CD4-positive, alpha-beta T cell treated with Interleukin-6 for 4 hours (primary cell): ENCODE measurements around the gene ATAD3A.
"Not testable (repeated sequence)": the region's sequence is repeated elsewhere in the genome, so short reads cannot be mapped to it uniquely, and the experiment has no call there.

Experiments used
- DNase-seq: peaks from one replicate; pipeline ENCODE4 v3.0.0-alpha.2; 2020; ENCODE audit warnings: mixed read lengths

The ATAD3A gene

DNA sequence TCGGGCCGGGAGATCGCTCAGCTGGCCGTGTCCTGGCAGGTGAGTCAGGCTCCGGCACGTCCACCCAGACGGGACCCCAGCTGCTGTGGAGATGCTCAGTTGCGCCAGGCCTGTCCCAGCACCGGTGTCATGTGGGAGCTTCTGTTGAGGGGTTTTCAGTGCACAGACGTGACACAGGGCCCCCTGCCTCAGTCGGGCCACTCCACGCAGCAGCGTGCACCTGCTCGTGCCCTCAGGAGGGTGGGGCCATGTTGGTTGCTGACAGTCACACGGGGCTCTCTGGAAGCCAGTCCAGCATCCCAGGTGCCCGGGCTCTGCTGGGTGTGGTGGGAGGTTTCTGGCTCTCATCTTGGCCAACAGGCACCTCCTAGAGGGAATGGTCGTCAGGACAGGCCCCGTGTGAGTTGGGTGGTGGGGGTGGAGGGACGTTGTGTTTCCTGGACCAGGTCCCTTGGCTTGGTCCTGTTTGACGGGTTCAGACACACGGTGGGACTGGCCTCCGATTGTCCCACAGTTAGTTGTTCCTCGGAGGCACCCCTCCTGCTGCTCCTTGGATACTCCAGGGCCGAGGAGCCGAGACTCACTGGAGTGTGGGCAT, 21.2 kb upstream of the ATAD3A start:
- DNase-seq, result no peak

DNA sequence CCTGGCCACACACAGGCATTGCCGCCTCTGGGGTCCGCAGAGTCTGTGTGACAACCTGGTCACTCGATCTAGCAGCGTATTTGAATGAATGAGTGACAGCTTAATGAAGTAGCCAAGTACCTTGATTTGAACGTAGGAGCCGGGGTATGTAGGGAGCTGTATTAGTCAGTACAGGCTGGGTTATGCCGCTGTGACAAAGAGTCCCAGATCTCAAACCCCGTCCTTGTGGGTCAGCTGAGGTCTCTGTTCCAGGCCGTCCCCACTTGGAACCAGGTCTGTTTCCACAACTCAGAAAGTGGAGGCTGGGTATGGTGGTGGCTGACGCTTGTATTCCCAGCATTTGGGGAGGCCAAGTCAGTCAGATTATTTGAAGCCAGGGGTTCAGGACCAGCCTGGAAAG, 20.4 kb upstream of the ATAD3A start:
- no peak for DNase-seq

DNA sequence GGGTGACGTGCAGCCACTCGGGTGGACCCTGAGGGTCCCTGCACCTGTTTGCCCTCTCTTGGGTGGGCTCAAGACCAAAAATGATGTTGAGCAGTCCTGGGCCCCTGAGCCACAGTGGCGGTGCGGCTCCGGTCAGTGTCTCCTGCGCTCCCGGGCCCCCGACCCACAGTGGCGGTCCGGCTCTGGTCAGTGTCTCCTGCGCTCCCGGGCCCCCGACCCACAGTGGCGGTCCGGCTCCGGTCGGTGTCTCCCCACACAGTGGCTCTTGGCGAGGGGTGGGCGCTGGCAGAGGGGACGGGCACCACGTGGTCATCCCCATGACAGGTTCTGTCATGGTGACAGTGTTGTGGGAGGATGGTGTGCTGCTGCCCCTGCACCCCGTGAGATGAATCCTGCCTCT, 17.7 kb upstream of the ATAD3A start:
- not testable (repeated sequence) for DNase-seq

GRCh38 chr1:1495461-1495975, 16.4 kb upstream of the ATAD3A start:
- not testable (repeated sequence) for DNase-seq

- peak; percentile 69 for DNase-seq
Measured at GRCh38 chr1:1504777-1505365, 7.1 kb upstream of the ATAD3A start.

DNA sequence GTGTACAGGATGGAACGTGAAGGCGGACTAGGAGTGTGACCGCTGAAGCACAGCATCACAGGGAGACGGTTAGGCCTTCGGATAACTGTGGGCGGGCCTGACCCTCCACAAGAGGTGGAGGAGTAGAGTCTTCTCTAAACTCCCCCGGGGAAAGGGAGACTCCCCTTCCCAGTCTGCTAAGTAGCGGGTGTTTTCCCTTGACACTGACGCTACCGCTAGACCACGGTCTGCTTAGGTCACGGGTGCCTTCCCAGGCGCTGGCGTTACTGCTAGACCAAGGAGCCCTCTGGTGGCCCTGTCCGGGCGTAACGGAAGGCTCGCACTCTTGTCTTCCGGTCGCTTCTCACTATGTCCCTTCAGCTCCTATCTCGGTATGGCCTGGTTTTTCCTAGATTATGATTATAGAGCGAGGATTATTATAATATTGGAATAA, 6.6 kb upstream of the ATAD3A start:
- DNase-seq, result not testable (repeated sequence)

DNA sequence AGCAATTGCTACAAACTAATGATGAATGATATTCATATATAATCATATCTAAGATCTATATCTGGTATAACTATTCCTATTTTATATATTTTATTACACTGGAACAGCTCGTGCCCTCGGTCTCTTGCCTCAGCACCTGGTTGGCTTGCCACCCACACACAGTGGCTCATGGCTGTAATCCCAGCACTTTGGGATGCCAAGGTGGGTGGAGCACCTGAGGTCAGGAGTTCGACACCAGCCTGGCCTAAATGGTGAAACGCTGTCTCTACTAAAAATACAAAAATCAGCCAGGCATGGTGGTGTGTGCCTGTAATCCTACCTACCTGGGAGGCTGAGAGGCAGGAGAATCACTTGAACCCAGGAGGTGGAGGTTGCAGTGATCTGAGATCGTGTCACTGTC, 6.2 kb upstream of the ATAD3A start:
- not testable (repeated sequence) for DNase-seq

GRCh38 chr1:1507305-1507704, 4.7 kb upstream of the ATAD3A start:
- no peak for DNase-seq

DNA sequence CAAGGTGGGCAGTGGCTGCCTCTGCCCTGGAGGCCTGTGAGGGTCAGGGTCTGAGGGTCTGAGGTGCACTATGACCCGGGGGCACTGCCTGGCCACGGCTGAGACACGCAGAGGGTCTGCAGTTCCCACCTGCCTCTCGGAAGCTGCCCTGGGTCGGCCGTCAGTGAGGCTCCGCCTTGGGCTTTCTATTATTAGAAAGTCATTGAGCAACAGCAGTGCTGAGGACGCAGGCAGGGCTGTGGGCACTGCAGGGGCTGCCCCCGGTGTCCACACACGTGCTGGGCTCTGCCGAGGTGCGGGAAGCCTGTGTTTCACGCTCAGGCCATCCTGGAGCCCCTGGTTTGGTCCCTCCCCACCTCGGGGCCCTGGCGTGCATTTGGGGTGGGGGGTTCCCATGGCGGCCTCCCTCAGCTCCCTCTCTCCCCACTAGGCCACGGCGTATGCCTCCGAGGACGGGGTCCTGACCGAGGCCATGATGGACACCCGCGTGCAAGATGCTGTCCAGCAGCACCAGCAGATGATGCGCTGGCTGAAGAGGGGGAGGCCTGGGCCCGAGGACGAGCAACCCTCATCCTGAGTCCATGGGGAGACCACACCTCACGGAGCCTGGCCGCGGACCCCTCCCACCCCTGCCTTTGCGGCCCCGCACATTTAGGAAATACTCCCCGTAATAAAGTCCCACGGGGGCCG, 3.0 kb upstream of the ATAD3A start:
- not testable (repeated sequence) for DNase-seq

GRCh38 chr1:1509465-1509850, 2.5 kb upstream of the ATAD3A start:
- not testable (repeated sequence) for DNase-seq

DNA sequence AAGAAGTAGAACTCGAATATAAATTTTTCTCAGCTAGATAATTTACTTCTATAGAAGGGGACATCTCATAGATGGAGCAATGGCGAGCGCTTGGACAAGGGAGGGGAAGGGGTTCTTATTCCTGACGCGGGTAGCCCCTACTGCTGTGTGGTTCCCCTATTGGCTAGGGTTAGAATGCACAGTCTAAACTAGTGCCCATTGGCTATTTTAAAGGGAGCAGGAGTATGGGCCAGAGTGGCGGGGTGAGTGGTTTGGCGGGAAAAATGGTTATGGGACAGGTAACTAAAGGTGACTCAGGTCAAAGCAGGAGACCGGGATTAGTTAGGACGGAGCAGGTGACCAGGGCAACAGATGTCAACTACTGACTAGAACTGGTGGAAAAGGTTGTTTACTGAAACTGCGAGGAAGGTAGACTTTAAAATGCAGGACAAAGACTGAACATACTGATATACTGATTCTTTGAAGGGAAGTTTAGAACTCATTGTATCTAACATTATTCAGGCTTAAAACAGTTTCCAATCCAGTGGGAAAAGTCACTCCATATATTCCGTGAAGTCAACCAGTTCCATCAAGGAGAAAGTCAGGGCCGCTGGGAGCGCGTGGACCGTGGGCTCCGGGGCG, 940 bp upstream of the ATAD3A start:
- DNase-seq, result no peak

GRCh38 chr1:1512425-1512824, 463 bp downstream of the ATAD3A start:
- peak; percentile 16 for DNase-seq

- DNase-seq, result not testable (repeated sequence)
Measured at GRCh38 chr1:1513675-1514074, 1.7 kb downstream of the ATAD3A start.

DNA sequence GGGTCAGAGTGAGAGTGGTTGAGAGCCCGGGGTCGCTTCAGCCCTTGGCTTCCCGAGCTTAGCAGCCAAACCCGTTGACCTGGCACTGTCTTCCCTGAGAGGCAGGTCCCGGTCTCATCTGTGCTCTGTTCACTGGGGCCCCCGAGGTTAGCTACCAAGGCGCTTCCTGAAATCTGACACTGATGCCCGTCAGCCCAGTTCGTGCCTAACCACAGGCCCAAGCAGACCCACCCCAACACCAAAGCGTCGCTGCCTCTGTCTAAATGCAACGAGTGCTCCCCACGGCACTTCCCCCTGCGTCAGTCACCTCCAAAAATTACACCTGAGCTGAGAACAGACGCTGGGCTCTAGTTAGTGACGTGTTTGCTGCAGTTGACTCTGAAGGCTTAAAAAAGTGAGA, 2.4 kb downstream of the ATAD3A start:
- not testable (repeated sequence) for DNase-seq

- DNase-seq, result not testable (repeated sequence)
Measured at GRCh38 chr1:1516923-1517322, 5.0 kb downstream of the ATAD3A start.

DNA sequence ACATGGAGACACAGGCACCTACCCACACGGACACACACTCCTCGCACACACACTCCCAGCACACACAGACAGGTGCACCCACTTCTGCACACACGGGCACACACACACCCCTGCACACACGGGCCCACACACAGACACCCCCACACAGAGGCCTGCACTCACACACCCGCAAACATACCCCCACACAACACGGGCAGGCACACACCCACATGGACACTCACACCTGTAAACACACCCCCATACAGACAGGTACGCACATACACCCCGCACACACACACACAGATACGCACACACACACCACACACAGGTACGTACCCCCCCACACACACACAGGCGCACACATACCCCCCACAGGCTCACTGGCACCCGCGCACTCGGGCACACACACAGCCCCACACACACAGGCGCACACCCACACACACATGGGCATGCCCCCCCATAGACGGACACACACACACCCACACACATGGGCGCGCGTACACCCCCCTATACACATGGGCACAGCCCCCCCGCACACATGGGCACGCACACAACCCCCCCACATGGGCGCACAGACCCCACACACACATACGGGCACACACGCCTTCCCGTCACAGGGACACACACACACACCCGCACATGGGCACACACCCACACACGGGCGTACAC, 6.1 kb downstream of the ATAD3A start:
- DNase-seq, result no peak

DNA sequence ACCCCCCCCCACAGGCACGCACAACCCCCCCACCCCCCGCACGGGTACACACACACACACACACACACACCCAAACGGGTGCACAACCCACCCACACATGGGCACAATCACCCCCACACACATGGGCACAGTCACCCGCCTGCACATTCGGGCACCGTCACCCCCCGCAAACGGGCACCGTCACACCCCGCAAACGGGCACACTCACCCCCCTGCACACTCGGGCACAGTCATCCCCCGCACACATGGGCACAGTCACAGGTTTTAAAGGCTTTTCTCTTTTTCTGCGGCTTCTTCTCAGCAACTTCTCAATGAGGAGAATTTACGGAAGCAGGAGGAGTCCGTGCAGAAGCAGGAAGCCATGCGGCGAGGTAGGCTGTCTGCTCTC, 6.7 kb downstream of the ATAD3A start:
- DNase-seq, result not testable (repeated sequence)

GRCh38 chr1:1519805-1520505, 8.0 kb downstream of the ATAD3A start:
- DNase-seq, result not testable (repeated sequence)

GRCh38 chr1:1521331-1521730, 9.4 kb downstream of the ATAD3A start:
- no peak for DNase-seq

- DNase-seq, result not testable (repeated sequence)
Measured at GRCh38 chr1:1522536-1522935, 10.6 kb downstream of the ATAD3A start.

DNA sequence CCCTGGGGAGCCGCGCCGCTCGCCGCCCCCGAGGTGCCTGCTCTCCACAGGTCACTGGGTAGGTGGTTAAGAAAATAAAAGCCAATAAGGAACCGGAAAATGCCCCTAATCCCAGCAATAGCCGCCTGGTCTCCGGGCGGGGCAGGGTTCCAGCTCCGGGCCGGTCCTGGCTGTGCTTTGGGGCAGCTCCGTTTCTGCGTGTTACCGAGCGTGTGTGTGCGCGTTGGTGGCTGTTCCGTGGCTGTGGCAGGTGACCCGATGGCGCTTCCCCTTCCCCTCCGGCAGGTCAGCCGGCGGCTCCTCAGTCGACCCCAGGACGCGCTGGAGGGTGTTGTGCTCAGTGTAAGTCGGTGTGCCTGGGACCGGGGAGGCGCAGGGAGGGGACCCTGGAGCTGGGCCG, 11.3 kb downstream of the ATAD3A start:
- not testable (repeated sequence) for DNase-seq

DNA sequence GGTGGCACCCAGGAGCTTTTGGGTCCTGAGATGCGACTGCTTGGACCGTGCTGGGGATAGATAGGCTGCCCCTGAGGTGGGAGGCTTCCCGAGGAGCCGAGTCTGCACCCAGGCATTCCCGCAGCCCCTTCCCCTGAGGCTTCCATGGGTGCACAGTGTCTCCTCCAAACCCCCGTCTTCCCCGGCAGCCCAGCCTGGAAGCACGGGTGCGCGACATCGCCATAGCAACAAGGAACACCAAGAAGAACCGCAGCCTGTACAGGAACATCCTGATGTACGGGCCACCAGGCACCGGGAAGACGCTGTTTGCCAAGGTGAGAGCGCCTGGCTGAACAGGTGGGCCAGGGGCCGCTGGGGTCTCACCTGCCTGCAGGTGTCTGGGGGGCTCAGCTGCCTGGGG, 11.7 kb downstream of the ATAD3A start:
- DNase-seq, result not testable (repeated sequence)
